WTC11 (cell line): ENCODE data around the gene SUSD6. TPM values are rescaled to one million over a fixed set of nuclear protein-coding genes. Genes with fewer than 3 reads are reported as not detected.

Experiments
- ATAC-seq: fragments of 200-7000 bp; cut with Tn5 transposase; 2 replicates; pipeline ENCODE4 v1.10.0; 2021; ENCODE audit warnings: mild to moderate bottlenecking, moderate library complexity
- CTCF ChIA-PET: fragments of 300-600 bp; sonication (Branson Sonifier 250); formaldehyde crosslinking; loops from one replicate; lab custom pipeline; 2021; ENCODE audit warnings: antibody characterized with exemption; lab: Charles Lee
- POLR2A ChIA-PET: fragments of 350-600 bp; sonication (Branson Sonifier 250); formaldehyde crosslinking; loops from one replicate; lab custom pipeline; 2021; ENCODE audit warnings: antibody characterized with exemption; lab: Charles Lee
- DNase-seq: peaks from one replicate; pipeline ENCODE4 v3.0.0; 2021; ENCODE audit warnings: low spot score
- H3K27ac Mint-ChIP-seq: 2 replicates; pipeline ENCODE4 v1.8.0; 2021; ENCODE audit warnings: mixed read lengths
- H3K27me3 Mint-ChIP-seq: 2 replicates; pipeline ENCODE4 v1.8.0; 2021; ENCODE audit warnings: low read depth, mild to moderate bottlenecking, moderate library complexity, mixed read lengths
- H3K36me3 Mint-ChIP-seq: 2 replicates; pipeline ENCODE4 v1.8.0; 2021; ENCODE audit warnings: mixed read lengths
- H3K4me1 Mint-ChIP-seq: 2 replicates; pipeline ENCODE4 v1.8.0; 2022; ENCODE audit warnings: mixed read lengths
- H3K4me3 Mint-ChIP-seq: 2 replicates; pipeline ENCODE4 v1.8.0; 2021; ENCODE audit warnings: mild to moderate bottlenecking, moderate library complexity, mixed read lengths
- H3K9me3 Mint-ChIP-seq: 2 replicates; pipeline ENCODE4 v1.8.0; 2021; ENCODE audit warnings: mixed read lengths
- ATF1 ChIP-seq: sonication (generic); formaldehyde crosslinking; IDR thresholded peaks from 2 replicates; pipeline ENCODE4 v1.8.1; 2023; ENCODE audit warnings: mild to moderate bottlenecking, moderate library complexity, missing genetic modification reagents
- ATF2 ChIP-seq: sonication (generic); formaldehyde crosslinking; IDR thresholded peaks from 2 replicates; pipeline ENCODE4 v1.8.1; 2022; ENCODE audit warnings: low read depth, missing genetic modification reagents, borderline replicate concordance
- CBFB ChIP-seq: sonication (generic); formaldehyde crosslinking; IDR thresholded peaks from 2 replicates; pipeline ENCODE4 v1.8.1; 2022; ENCODE audit warnings: mild to moderate bottlenecking, low read depth, missing genetic modification reagents
- CREM ChIP-seq: sonication (generic); formaldehyde crosslinking; IDR thresholded peaks from 2 replicates; pipeline ENCODE4 v1.8.1; 2022; ENCODE audit warnings: mild to moderate bottlenecking, missing genetic modification reagents, moderate library complexity
- E2F4 ChIP-seq: sonication (generic); formaldehyde crosslinking; IDR thresholded peaks from 2 replicates; pipeline ENCODE4 v1.8.1; 2022; ENCODE audit warnings: low read depth, mild to moderate bottlenecking, moderate library complexity, missing genetic modification reagents, borderline replicate concordance
- ETV6 ChIP-seq: sonication (generic); formaldehyde crosslinking; IDR thresholded peaks from 2 replicates; pipeline ENCODE4 v1.8.1; 2022; ENCODE audit warnings: mild to moderate bottlenecking, missing genetic modification reagents
- GABPB1 ChIP-seq: sonication (generic); formaldehyde crosslinking; IDR thresholded peaks from 2 replicates; pipeline ENCODE4 v1.8.1; 2023; ENCODE audit warnings: mild to moderate bottlenecking, missing genetic modification reagents
- GTF2I ChIP-seq: fragments of 250-450 bp; sonication (Bioruptor Pico); conservative IDR thresholded peaks from 2 replicates; pipeline ENCODE4 v1.4.0; 2021; ENCODE audit warnings: mild to moderate bottlenecking
- HMGA2 ChIP-seq: fragments of 250-450 bp; sonication (Bioruptor Pico); IDR thresholded peaks from 2 replicates; pipeline ENCODE4 v1.4.0; 2021; ENCODE audit warnings: mild to moderate bottlenecking, moderate library complexity
- IRF2 ChIP-seq: sonication (generic); formaldehyde crosslinking; IDR thresholded peaks from 2 replicates; pipeline ENCODE4 v1.8.0; 2022; ENCODE audit warnings: low read depth, missing genetic modification reagents, borderline replicate concordance
- JUN ChIP-seq: sonication (generic); formaldehyde crosslinking; IDR thresholded peaks from 2 replicates; pipeline ENCODE4 v1.8.0; 2023; ENCODE audit warnings: mild to moderate bottlenecking, missing genetic modification reagents
- MXD4 ChIP-seq: fragments of 250-450 bp; sonication (Bioruptor Pico); IDR thresholded peaks from 2 replicates; pipeline ENCODE4 v1.8.0; 2021; ENCODE audit warnings: mild to moderate bottlenecking, moderate library complexity, borderline replicate concordance
- NFATC4 ChIP-seq: fragments of 250-450 bp; sonication (Bioruptor Pico); IDR thresholded peaks from 2 replicates; pipeline ENCODE4 v1.9.0; 2021; ENCODE audit warnings: mild to moderate bottlenecking
- PRRX2 ChIP-seq: fragments of 250-450 bp; sonication (Bioruptor Pico); IDR thresholded peaks from 2 replicates; pipeline ENCODE4 v1.8.0; 2021; ENCODE audit warnings: mild to moderate bottlenecking
- TCF7 ChIP-seq: sonication (generic); formaldehyde crosslinking; IDR thresholded peaks from 2 replicates; pipeline ENCODE4 v1.8.0; 2022; ENCODE audit warnings: mild to moderate bottlenecking, low read depth, missing genetic modification reagents, moderate library complexity
- ZNF219 ChIP-seq: sonication (generic); formaldehyde crosslinking; IDR thresholded peaks from 2 replicates; pipeline ENCODE4 v1.8.0; 2023; ENCODE audit warnings: missing genetic modification reagents, mild to moderate bottlenecking, borderline replicate concordance
- ZNF396 ChIP-seq: fragments of 250-450 bp; sonication (Bioruptor Pico); IDR thresholded peaks from 2 replicates; pipeline ENCODE4 v1.8.0; 2021; ENCODE audit warnings: mild to moderate bottlenecking, moderate library complexity, borderline replicate concordance
- ZNF512 ChIP-seq: sonication (generic); formaldehyde crosslinking; IDR thresholded peaks from 2 replicates; pipeline ENCODE4 v1.8.1; 2022; ENCODE audit warnings: missing genetic modification reagents, borderline replicate concordance
- total RNA-seq: library from RNA; stranded (reverse); gene quantifications from 3 replicates; pipeline ENCODE4 v1.2.3, GENCODE V29; 2021
- TF ChIP-seq, protein P1 (sequence below): fragments of 250-450 bp; sonication (Bioruptor Pico); IDR thresholded peaks from 2 replicates; pipeline ENCODE4 v1.9.0; 2021; ENCODE audit warnings: moderate library complexity, mild to moderate bottlenecking, inconsistent platforms, borderline replicate concordance
- TF ChIP-seq, protein P2 (sequence below): sonication (generic); formaldehyde crosslinking; IDR thresholded peaks from 2 replicates; pipeline ENCODE4 v1.8.1; 2023; ENCODE audit warnings: mild to moderate bottlenecking, moderate library complexity, missing genetic modification reagents
- TF ChIP-seq, protein P3 (sequence below): fragments of 200-600 bp; IDR thresholded peaks from 2 replicates; pipeline ENCODE4 v1.8.0; 2022; ENCODE audit warnings: antibody characterized with exemption
- TF ChIP-seq, protein P4 (sequence below): sonication (generic); formaldehyde crosslinking; IDR thresholded peaks from 2 replicates; pipeline ENCODE4 v1.8.0; 2022; ENCODE audit warnings: mild to moderate bottlenecking, missing genetic modification reagents
- TF ChIP-seq, protein P5 (sequence below): sonication (generic); formaldehyde crosslinking; conservative IDR thresholded peaks from 2 replicates; pipeline ENCODE4 v1.8.1; 2023; ENCODE audit warnings: mild to moderate bottlenecking, low read depth, missing genetic modification reagents, moderate library complexity

SUSD6 gene
- total RNA-seq, 1 experiment from 2014 or later: 10.1 TPM

DNA sequence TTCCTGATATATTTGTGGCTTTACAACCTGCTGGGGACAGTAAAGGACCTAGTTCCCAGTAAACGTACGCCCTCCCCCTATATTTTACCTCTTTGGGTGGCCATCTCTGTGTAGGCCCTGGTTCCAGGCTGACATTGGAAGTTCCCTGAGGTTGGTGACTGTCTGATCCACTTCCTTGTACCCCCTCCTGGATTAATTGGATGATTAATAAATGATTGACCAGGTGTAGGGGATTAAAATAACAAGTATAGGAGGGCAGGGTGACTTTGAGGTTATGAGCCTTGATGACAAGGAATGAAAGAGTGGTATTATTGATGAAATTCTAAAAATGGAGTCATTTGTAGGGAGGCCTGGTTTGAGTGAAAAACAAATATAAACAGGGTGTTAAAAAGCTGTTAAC, 9.6 kb downstream of the SUSD6 start:
- H3K27me3 Mint-ChIP-seq: no peaks in the 10 kb centered on the region
- ATAC-seq: no peak
- CTCF ChIA-PET: no interaction called here
- H3K4me1 Mint-ChIP-seq: peaks cover 29% of the 10 kb centered on the region
- TF ChIP-seq ATF1 (CRISPR knock-in tag) (no peak), CBFB (CRISPR knock-in tag) (no peak), ETV6 (CRISPR knock-in tag) (no peak), IRF2 (CRISPR knock-in tag) (no peak), CREM (no peak), PRRX2 (CRISPR knock-in tag) (no peak), ZNF219 (CRISPR knock-in tag) (no peak), ATF2 (CRISPR knock-in tag) (no peak), JUN (CRISPR knock-in tag) (no peak), ZNF512 (CRISPR knock-in tag) (no peak)
- TF ChIP-seq, protein P1, sequence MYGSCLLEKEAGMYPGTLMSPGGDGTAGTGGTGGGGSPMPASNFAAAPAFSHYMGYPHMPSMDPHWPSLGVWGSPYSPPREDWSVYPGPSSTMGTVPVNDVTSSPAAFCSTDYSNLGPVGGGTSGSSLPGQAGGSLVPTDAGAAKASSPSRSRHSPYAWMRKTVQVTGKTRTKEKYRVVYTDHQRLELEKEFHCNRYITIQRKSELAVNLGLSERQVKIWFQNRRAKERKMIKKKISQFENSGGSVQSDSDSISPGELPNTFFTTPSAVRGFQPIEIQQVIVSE: no peak
- TF ChIP-seq, protein P2, sequence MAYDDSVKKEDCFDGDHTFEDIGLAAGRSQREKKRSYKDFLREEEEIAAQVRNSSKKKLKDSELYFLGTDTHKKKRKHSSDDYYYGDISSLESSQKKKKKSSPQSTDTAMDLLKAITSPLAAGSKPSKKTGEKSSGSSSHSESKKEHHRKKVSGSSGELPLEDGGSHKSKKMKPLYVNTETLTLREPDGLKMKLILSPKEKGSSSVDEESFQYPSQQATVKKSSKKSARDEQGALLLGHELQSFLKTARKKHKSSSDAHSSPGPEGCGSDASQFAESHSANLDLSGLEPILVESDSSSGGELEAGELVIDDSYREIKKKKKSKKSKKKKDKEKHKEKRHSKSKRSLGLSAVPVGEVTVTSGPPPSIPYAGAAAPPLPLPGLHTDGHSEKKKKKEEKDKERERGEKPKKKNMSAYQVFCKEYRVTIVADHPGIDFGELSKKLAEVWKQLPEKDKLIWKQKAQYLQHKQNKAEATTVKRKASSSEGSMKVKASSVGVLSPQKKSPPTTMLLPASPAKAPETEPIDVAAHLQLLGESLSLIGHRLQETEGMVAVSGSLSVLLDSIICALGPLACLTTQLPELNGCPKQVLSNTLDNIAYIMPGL (CRISPR knock-in tag): no peak
- TF ChIP-seq, protein P3, sequence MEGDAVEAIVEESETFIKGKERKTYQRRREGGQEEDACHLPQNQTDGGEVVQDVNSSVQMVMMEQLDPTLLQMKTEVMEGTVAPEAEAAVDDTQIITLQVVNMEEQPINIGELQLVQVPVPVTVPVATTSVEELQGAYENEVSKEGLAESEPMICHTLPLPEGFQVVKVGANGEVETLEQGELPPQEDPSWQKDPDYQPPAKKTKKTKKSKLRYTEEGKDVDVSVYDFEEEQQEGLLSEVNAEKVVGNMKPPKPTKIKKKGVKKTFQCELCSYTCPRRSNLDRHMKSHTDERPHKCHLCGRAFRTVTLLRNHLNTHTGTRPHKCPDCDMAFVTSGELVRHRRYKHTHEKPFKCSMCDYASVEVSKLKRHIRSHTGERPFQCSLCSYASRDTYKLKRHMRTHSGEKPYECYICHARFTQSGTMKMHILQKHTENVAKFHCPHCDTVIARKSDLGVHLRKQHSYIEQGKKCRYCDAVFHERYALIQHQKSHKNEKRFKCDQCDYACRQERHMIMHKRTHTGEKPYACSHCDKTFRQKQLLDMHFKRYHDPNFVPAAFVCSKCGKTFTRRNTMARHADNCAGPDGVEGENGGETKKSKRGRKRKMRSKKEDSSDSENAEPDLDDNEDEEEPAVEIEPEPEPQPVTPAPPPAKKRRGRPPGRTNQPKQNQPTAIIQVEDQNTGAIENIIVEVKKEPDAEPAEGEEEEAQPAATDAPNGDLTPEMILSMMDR: no peak
- TF ChIP-seq, all 79 proteins: peak for 0
- no peak for DNase-seq
- Mint-ChIP-seq H3K36me3 (no peaks in the 10 kb centered on the region), H3K27ac (no peak overlapping the region), H3K4me3 (no peak overlapping the region), H3K9me3 (no peaks in the 10 kb centered on the region)
- POLR2A ChIA-PET: no interaction called here

- no peaks in the 10 kb centered on the region for H3K36me3 Mint-ChIP-seq
- H3K4me3 Mint-ChIP-seq: no peak overlapping the region
- no peaks in the 10 kb centered on the region for H3K9me3 Mint-ChIP-seq
- DNase-seq: no peak
- no peaks in the 10 kb centered on the region for H3K27me3 Mint-ChIP-seq
- CTCF ChIA-PET: interaction anchor here (1.0 kb wide), 1 partner anchor 121 kb away, joined by 3 read pairs; no protein-coding TSS in a partner anchor
- POLR2A ChIA-PET: interaction anchor here (0.7 kb wide), 1 partner anchor 377 kb away, joined by 4 read pairs; no protein-coding TSS in a partner anchor
- H3K27ac Mint-ChIP-seq: no peak overlapping the region
- ATAC-seq: no peak
- H3K4me1 Mint-ChIP-seq: peaks cover 18% of the 10 kb centered on the region
- TF ChIP-seq E2F4 (CRISPR knock-in tag) (no peak), TCF7 (no peak), HMGA2 (CRISPR knock-in tag) (no peak), NFATC4 (CRISPR knock-in tag) (no peak), MXD4 (CRISPR knock-in tag) (no peak), GABPB1 (CRISPR knock-in tag) (no peak), ZNF396 (CRISPR knock-in tag) (no peak), GTF2I (CRISPR knock-in tag) (no peak)
- TF ChIP-seq, protein P4, sequence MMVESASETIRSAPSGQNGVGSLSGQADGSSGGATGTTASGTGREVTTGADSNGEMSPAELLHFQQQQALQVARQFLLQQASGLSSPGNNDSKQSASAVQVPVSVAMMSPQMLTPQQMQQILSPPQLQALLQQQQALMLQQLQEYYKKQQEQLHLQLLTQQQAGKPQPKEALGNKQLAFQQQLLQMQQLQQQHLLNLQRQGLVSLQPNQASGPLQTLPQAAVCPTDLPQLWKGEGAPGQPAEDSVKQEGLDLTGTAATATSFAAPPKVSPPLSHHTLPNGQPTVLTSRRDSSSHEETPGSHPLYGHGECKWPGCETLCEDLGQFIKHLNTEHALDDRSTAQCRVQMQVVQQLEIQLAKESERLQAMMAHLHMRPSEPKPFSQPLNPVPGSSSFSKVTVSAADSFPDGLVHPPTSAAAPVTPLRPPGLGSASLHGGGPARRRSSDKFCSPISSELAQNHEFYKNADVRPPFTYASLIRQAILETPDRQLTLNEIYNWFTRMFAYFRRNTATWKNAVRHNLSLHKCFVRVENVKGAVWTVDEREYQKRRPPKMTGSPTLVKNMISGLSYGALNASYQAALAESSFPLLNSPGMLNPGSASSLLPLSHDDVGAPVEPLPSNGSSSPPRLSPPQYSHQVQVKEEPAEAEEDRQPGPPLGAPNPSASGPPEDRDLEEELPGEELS (CRISPR knock-in tag): no peak
- TF ChIP-seq, protein P5, sequence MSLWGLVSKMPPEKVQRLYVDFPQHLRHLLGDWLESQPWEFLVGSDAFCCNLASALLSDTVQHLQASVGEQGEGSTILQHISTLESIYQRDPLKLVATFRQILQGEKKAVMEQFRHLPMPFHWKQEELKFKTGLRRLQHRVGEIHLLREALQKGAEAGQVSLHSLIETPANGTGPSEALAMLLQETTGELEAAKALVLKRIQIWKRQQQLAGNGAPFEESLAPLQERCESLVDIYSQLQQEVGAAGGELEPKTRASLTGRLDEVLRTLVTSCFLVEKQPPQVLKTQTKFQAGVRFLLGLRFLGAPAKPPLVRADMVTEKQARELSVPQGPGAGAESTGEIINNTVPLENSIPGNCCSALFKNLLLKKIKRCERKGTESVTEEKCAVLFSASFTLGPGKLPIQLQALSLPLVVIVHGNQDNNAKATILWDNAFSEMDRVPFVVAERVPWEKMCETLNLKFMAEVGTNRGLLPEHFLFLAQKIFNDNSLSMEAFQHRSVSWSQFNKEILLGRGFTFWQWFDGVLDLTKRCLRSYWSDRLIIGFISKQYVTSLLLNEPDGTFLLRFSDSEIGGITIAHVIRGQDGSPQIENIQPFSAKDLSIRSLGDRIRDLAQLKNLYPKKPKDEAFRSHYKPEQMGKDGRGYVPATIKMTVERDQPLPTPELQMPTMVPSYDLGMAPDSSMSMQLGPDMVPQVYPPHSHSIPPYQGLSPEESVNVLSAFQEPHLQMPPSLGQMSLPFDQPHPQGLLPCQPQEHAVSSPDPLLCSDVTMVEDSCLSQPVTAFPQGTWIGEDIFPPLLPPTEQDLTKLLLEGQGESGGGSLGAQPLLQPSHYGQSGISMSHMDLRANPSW (CRISPR knock-in tag): no peak
These were observed 12.7 kb downstream of the SUSD6 start for GRCh38 chr14:69624136-69624535.
